GM18505 (cell line): ENCODE measurements around the gene DTYMK.
"Not testable (repeated sequence)": the region's sequence is repeated elsewhere in the genome, so short reads cannot be mapped to it uniquely, and the experiment has no call there.

Source experiments
- ATAC-seq: cut with Tn5 transposase; IDR thresholded peaks from one replicate; pipeline ENCODE4 v1.9.1; 2021; ENCODE audit not compliant: unreplicated experiment
- POLR2A ChIP-seq: IDR thresholded peaks from 4 replicates; pipeline ENCODE4 v1.6.1; 2011; ENCODE audit warnings: borderline replicate concordance; ENCODE audit not compliant: insufficient read depth, insufficient read length; ENCODE audit errors: extremely low read depth

Gene DTYMK

DNA sequence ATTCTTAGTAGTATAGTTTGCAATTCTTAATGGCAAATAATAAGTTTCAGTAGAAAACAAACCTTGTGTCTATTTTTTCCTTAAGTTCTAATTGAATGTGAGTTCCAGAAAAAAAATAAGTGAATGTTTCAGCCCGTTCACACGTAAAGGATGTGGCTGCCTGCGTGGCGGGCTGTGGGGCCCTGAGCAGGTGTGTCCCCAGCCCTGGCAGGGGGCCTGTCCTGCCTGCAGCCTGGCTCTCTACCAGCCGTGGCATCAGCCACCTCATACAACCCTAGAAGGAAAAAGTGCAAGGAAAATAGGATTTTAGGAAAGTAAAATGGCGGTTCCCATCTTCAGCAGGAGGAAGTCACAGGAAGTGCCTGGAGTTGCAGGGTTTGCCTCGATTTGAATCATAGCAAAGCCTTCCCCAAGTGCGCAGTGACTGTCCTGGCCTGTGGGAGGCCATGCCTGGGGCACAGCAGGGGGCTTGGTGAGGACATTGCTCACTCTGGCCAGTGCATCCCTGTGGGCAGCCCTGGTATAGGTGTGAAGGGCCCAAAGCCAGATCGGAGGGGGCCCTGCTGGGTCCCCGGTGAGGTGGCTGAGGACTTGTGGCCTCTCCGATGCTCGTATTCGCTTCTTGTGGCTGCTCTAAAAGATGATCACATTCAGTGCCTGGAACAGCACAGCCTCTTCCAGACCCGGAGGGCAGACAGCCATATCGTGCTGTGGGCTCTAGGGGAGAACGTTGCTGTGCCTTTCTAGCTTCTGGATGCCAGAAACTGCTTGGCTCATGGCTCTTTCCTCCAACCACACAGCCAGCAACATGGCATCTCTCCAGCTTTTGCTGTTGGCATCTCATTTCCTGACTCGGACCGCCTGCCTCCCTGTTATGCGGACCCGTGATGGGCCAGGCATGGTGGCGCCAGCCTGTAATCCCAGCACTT, 12.6 kb downstream of the DTYMK start:
- no peak for TF ChIP-seq POLR2A
- no peak for ATAC-seq

GRCh38 chr2:241673189-241673663, 13.4 kb downstream of the DTYMK start:
- no peak for ATAC-seq
- no peak for TF ChIP-seq POLR2A

GRCh38 chr2:241672243-241673188, 14.1 kb downstream of the DTYMK start:
- no peak for TF ChIP-seq POLR2A
- ATAC-seq, result no peak

DNA sequence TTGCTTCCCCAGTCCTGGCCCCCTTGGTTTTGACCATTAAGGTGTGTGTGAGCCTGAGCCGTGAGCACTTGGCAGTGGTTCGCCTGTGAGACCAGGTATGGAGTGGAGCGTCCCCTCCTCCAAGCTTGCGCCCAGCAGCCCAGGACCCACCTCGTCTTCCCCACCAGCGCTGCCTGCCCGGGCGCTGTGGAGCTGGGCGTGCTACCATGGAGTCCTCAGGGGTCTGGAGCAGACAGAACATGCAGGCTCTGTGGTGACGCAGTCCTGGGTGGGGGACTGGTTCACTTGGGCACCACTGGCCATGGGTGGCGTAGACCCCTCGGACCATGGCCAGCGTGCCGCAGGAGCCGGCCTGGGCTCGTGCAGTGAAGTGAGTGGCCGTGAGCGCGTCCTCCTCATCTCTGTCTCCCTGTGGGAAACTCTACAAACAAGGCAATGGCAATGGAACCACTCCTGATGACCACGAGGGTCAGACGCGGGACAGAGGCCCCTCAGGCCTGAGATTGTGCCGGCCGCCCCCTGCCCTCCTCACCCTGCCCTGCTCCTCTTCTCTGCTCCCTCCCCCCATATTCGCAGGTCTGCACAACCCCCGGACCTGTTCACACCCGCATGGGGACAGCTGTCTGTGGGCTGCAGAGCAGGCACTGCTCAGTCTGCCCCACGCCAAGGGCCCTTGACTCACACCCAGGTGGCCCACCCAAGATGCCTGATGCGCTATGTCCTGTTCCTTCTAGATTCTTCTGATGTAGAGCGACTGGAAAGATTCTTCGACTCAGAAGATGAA, 15.0 kb downstream of the DTYMK start:
- no peak for ATAC-seq

GRCh38 chr2:241670333-241671110, 16.1 kb downstream of the DTYMK start:
- no peak for ATAC-seq
- no peak for TF ChIP-seq POLR2A

More for the DNA sequence above, 15.0 kb downstream of the DTYMK start:
- no peak for TF ChIP-seq POLR2A

GRCh38 chr2:241668839-241669238, 17.8 kb downstream of the DTYMK start:
- TF ChIP-seq POLR2A, result no peak
- no peak for ATAC-seq

GRCh38 chr2:241668354-241668753, 18.3 kb downstream of the DTYMK start:
- TF ChIP-seq POLR2A, result no peak
- ATAC-seq, result no peak

GRCh38 chr2:241666627-241667400, 19.8 kb downstream of the DTYMK start:
- no peak for TF ChIP-seq POLR2A
- ATAC-seq, result no peak

DNA sequence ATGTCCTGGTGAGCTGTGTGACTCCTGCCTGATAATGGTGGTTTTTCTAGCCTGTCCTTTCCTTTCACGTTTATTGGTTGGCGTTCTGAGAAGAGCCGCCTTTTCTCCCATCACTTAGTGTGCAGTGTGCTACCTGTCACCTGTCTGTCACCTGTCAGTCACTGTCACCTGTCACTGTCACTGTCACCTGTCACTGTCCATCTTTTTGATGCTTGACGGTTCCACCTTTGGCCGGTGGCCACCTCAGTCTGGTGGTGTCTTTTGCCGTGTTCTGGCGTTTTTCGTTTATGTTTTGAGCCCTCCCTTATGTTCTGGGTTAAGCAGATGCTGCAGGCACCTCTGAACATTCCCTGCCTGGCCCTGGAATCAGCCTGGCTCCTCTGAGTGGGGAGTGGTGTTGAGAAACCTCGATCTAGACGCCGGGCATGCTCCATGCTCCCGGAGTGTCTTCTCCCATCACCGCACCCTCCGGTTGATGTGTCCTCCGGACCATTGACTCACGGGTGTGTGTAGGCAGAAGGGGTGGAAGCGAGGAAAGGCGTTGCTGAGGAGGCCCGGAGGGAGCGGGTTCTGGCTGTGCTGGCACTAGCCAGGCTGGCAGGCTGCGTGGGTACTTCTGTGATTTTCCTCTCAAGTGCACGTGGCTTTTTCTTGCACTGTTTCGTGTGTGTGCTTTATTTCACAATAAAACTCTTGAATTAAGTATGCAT, 20.7 kb downstream of the DTYMK start:
- TF ChIP-seq POLR2A, result no peak
- no peak for ATAC-seq

DNA sequence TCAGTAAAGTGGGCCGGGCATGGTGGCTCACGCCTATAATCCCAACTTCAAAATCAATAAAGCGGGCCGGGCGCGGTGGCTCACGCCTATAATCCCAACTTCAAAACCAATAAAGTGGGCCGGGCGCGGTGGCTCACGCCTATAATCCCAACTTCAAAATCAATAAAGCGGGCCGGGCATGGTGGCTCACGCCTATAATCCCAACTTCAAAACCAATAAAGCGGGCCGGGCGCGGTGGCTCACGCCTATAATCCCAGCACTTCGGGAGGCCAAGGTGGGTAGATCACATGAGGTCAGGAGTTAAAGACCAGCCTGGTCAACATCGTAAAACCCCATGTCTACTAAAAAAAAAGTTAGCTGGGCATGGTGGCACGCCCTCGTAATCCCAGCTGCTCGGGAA, 23.9 kb downstream of the DTYMK start:
- not testable (repeated sequence) for ATAC-seq
